DND-41 (cell line): ENCODE data around the gene ADGRD2.

Experiments
- CTCF ChIP-seq: IDR thresholded peaks from 2 replicates; pipeline ENCODE4 v1.5.1; 2012; ENCODE audit warnings: borderline replicate concordance, low read length, moderate library complexity, mild to moderate bottlenecking; ENCODE audit not compliant: poor library complexity, severe bottlenecking; ENCODE audit errors: extremely low read depth
- EZH2 ChIP-seq: IDR thresholded peaks from 3 replicates; pipeline ENCODE4 v1.6.1; 2012; ENCODE audit warnings: borderline replicate concordance, low read depth, mild to moderate bottlenecking, moderate library complexity, low read length, inconsistent platforms; ENCODE audit not compliant: severe bottlenecking

- no peak for TF ChIP-seq CTCF
- no peak for TF ChIP-seq EZH2
These were observed 10.5 kb upstream of the ADGRD2 start for GRCh38 chr9:124439686-124440243.
